Measurements from ENCODE around the gene EAPP.
A peak's percentile ranks its signal among the peaks of the same experiment; 100 is the strongest.
"Not testable (repeated sequence)": the region's sequence is repeated elsewhere in the genome, so short reads cannot be mapped to it uniquely, and the experiment has no call there.

EAPP gene

GRCh38 chr14:34537677-34538009 lies 1.9 kb downstream of the EAPP start:
- FAIRE-seq = no peak

DNA sequence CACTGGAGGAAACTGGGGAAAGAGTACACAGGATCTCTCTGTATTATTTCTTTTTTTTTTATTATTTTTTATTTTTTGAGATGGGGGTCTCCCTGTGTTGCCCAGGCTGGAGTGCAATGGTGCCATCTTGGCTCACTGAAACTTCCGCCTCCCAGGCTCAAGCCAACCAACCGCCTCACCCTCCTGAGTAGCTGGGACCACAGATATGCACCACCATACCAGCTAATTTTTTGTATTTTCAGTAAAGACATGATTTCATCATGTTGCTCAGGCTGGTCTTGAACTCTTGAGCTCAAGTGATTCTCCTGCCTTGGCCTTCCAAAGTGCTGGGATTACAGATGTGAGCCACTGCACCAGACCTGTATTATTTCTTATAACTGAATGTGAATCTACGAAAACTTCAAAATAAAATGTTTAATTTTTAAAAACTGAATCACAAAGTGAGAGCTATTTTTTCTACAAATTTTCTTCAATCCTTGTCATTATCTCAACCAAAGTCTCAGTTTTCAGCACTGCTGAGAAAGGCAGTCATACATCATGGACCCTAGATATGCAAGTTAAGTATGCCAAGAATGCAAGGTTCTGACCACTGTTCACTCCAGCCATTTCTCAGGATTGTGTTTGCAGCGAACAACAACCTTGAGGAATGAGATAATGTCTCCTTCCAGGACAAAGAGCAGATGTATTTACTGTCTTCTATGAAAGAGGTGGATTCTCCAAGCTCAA lies 2.4 kb downstream of the EAPP start:
- FAIRE-seq = no peak

- FAIRE-seq = no peak
Measured at GRCh38 chr14:34527591-34527990, 11.9 kb downstream of the EAPP start.

GRCh38 chr14:34524216-34524615 lies 15.3 kb downstream of the EAPP start:
- FAIRE-seq = not testable (repeated sequence)

DNA sequence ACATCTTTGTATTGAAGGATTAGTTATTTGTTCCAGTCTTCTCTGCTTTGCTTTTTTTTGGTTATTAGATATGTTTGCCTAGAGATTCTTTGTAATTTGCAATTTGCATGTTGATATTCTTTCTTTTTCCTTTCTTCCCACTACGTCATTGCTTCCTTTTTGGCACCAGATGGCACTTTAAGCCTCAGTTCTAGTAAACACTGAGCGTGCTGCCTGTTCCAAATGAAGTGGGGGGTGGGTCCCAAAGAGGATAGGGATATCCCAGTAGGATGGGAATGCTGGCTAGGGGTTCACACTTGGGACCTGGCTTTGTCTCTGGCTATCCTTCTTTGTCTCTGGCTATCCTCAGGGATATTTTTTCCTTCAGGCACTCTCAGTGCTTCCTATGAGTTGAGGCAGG lies 17.0 kb downstream of the EAPP start:
- FAIRE-seq = no peak

DNA sequence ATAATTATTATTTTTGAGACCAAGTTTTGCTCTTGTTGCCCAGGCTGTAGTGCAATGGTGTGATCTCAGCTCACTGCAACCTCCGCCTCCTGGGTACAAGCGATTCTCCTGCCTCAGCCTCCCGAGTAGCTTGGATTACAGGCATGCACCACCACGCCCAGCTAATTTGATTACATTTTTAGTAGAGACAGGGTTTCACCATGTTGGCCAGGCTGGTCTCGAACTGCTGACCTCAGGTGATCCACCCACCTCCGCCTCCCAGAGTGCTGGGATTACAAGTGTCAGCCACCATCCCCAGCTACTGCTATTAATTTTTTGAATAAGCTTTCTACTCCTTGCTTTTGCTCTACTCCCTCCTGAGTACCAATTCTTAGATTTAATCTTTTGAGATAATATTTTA lies 18.4 kb downstream of the EAPP start:
- not testable (repeated sequence) for FAIRE-seq

DNA sequence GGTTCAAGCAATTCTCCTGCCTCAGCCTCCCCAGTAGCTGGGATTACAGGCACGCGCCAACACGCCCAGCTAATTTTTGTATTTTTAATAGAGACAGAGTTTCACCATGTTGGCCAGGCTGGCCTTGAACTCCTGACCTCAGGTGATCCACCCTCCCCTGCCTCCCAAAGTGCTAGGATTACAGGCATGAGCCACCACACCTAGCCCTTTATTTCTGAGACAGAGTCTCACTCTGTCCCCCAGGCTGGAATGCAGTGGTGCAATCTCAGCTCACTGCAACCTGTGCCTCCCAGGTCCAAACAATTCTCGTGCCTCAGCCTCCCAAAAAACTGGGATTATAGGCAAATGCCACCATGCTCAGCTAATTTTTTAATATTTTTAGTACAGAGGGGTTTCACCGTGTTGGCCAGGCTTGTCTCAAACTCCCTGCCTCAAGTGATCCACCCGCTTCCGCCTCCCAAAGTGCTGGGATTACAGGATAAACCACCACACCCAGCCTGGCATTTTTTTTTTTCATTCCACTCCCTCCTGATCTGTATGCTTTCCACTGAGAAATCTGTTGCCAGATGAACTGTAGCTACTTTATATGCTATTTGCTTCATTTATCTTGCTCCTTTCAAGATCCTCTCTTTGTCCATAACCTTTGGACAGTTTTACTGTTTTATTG lies 19.1 kb downstream of the EAPP start:
- FAIRE-seq = not testable (repeated sequence)

- no peak for FAIRE-seq
Measured at GRCh38 chr14:34507884-34508283, 31.6 kb downstream of the EAPP start.

- no peak for FAIRE-seq
Measured at GRCh38 chr14:34507459-34507858, 32.0 kb downstream of the EAPP start.

- not testable (repeated sequence) for FAIRE-seq
Measured at GRCh38 chr14:34505124-34505491, 34.4 kb downstream of the EAPP start.

DNA sequence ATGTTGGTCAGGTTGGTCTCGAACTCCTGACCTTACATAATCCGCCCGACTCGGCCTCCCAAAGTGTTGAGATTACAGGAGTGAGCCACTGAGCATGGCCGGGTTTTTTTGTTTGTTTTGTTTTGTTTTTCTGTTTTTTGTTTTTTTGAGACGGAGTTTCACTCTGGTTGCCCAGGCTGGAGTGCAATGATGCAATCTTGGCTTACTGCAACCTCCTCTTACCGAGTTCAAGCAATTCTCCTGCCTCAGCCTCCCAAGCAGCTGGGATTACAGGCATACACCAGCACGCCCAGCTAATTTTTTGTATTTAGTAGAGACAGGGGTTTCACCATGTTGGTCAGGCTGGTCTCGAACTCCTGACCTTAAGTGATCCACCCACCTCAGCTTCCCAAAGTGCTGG lies 35.5 kb downstream of the EAPP start:
- not testable (repeated sequence) for FAIRE-seq

- peak; percentile 76 for FAIRE-seq
Measured at GRCh38 chr14:34502545-34503225, 36.8 kb downstream of the EAPP start.

DNA sequence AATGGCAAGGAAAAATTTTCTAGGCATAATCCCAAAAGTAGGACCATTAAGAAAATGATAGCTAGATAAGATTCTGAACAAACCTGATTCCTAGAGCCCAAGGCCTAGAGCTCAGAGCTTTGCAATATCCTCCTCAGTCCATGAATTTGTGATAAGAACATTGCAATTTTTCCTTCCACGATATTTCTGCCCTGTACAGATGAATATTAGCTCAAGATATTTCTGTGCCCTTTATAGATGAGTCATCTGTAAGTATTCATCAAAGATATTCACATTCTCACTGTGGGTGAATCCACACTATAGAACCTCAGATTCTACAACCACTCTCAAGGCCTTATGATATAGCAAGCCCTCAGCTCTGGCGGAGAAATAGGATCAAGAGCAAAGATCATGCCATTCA lies 37.5 kb downstream of the EAPP start:
- no peak for FAIRE-seq

DNA sequence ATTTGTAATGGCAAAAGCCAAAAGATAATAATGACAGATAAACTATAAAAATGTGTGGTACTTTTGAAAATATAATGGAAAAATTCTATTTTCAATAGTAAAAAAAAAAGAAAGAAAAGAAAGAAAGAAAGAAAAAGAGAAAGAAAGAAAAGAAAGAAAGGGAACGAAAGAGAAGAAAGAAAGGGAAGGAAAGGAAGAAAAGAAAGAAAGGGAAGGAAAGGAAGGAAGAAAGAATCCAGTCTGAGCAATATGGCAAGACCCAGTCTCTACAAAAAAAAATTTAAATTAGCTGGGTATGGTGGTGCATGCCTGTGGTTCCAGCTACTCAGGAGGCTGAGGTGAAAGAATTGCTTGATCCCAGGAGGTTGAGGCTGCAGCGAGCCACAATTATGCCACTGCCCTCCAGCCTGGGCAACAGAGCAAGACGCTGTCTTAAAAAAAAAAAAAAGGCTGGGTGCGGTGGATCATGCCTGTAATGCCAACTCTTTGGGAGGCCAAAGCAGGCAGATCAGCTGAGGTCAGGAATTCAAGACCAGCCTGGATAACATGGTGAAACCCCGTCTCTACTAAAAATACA lies 38.4 kb downstream of the EAPP start:
- FAIRE-seq = no peak

DNA sequence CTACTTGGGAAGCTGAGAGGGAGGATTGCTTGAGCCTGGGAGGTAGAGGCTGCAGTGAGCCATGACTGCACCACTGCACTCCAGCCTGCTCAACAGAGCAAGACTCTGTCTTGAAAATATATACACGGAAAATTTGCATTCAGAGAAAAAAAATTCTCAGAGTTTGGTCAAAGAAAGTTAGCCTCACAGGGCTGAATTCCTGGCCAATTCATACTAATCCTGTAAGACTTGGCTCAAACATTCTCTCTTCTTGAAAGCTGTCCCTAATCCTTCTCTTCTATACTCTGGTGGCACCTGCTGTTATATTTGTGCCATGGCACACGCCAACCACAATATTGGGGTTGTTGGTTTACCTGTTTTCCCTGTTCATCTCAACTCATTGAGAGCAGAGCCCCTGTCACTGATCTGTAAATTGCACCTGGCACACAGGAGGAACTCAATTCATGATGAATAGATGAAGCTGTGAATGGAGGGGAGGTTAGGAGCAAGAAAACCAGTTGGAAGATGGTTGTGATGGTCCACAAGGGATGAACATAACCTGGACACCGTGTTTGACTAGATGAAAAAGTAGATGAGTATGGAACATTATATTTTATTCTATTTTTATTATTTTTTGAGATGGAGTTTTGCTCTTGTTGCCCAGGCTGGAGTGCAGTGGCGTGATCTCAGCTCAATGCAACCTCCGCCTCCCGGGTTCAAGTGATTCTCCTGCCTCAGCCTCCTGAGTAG lies 40.7 kb downstream of the EAPP start:
- FAIRE-seq = no peak

DNA sequence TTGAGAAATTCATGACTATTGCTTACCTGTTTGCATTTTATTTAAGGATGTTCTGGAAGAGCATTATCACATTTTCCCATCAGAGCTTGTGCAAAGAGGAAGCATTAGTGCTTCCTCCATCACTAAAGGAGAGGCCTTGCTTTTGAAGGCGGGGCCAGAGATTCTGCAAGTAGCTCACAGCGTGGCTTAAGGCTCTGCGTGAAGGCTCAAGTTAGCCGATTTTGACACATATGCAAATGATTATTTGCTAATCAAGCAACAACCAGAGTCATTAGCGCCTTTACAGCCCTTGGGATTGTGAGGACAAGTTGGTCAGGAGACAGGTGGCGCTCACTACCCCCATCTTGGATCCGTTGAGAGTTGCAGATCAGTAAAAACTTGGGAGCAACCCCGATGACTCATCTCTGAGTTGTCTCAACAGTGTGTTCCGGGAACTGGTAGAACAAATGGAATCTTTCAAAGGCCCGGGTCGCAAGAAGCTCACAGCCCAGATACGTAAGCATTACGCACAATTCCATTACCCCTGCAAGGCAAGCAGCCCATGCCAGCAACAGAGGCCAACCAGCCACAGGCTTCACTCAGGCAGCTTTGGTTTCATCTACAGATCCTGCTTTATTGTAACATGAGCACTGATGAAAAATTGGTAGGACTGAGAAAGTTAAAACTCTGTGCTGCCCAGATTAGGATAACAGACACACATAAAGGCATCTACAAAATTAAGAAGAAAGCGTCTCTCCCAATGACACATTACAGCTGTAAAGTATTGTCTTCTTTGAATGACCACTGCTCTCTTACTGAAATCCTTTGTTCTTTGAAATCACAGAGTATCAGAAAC lies 42.6 kb downstream of the EAPP start:
- no peak for FAIRE-seq

GRCh38 chr14:34496007-34496678 lies 43.4 kb downstream of the EAPP start:
- FAIRE-seq = no peak

GRCh38 chr14:34489324-34489723 lies 50.2 kb downstream of the EAPP start:
- FAIRE-seq = no peak

GRCh38 chr14:34488528-34488927 lies 51.0 kb downstream of the EAPP start:
- FAIRE-seq = no peak

DNA sequence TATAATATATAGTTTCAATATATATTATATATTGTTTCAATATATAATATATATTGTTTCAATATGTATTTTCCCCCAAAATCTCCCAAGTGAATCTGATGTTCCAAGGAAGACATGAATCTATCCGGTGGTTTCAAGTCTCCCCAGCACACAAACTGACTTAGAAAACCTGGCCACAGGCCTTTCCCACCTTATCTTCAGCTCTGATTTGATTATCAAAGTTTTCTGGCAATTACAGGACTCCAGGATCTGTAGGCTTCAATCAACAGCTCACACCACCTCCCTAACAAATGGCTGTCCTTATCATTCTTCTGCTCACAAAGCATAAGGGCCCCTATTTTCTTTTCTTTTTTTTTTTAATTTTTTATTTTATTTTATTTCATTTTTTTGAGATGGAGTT lies 54.8 kb downstream of the EAPP start:
- FAIRE-seq = no peak

DNA sequence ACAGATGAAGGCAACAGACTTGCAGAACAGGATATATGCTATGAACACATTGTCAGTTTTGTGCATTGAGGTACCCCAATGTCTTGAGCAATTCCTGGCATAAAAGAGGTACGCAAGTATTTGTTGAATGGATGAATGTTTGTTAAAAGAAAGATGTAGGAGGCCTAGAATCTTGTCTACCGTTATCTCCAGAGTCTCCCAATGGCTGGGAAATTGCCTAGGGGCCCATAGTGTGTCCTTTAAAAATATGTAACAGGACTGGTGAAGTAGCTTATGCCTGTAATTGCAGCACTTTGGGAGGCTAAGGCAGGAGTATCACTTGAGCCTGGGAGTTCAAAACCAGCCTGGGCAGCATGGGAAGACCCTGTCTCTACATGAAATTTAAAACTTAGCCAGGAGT lies 57.0 kb downstream of the EAPP start:
- FAIRE-seq = no peak

DNA sequence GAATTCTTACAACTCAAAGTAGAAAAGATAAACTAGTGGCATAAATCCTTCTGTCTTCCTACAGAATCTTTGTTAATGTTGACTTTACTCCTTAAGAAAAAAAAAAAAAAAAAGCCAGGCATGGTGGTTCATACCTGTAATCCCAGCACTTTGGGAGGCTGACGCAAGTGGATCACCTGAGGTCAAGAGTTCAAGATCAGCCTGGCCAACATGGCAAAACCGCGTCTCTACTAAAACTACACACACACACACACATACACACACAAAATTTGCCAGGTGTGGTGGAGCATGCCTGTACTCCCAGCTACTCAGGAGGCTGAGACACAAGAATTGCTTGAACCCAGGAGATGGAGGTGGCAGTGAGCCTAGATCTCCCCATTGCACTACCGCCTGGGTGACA lies 59.8 kb downstream of the EAPP start:
- no peak for FAIRE-seq
